Caco-2 (cell line): ENCODE data around the gene ATP5F1B. TPM values are rescaled to one million over a fixed set of nuclear protein-coding genes. Genes with fewer than 3 reads are reported as not detected.

Source experiments
- Bru-seq: library from RNA; stranded (reverse); fragments of 400-500 nt; gene quantifications from one replicate; lab custom pipeline; 2021; lab: Mats Ljungman, UMichigan
- BruChase-seq, 2 experiments: library from RNA; stranded (reverse); fragments of 400-500 nt; gene quantifications; one replicate each; lab custom pipeline; 2021; lab: Mats Ljungman, UMichigan
- BruUV-seq: library from RNA; stranded (reverse); fragments of 400-500 nt; replicated peaks from 2 replicates; lab custom pipeline; 2021; lab: Mats Ljungman, UMichigan
- CTCF ChIA-PET: fragments of 300-600 bp; sonication (Branson Sonifier 250); formaldehyde crosslinking; loops from one replicate; lab custom pipeline; 2022; ENCODE audit warnings: antibody characterized with exemption; lab: Charles Lee
- POLR2A ChIA-PET: fragments of 300-600 bp; sonication (Branson Sonifier 250); formaldehyde crosslinking; loops from one replicate; lab custom pipeline; 2022; ENCODE audit warnings: antibody characterized with exemption; lab: Charles Lee
- DNase-seq, 2 experiments: peaks; one replicate each; pipeline versions ENCODE4 v3.0.0 to v3.0.0-alpha.2; 2020 to 2022
- H3K27me3 ChIP-seq: replicated peaks from 2 replicates; pipeline ENCODE4 v1.6.0; 2011; ENCODE audit warnings: low read length; ENCODE audit not compliant: control insufficient read depth, insufficient read depth
- H3K36me3 ChIP-seq: 2 replicates; pipeline ENCODE4 v1.5.1; 2011; ENCODE audit warnings: low read length; ENCODE audit not compliant: control insufficient read depth, insufficient read depth
- H3K4me1 ChIP-seq: fragments of 250-450 bp; sonication (Bioruptor Pico); 2 replicates; pipeline ENCODE4 v1.5.1; 2020; ENCODE audit warnings: mild to moderate bottlenecking
- H3K4me3 ChIP-seq: 2 replicates; pipeline ENCODE4 v1.5.1; 2011; ENCODE audit warnings: low read depth, mild to moderate bottlenecking, control low read depth, low read length
- H3K9me3 ChIP-seq: fragments of 250-450 bp; sonication (Bioruptor Pico); 2 replicates; pipeline ENCODE4 v1.5.1; 2020; ENCODE audit warnings: mild to moderate bottlenecking, moderate library complexity
- H3K27ac Mint-ChIP-seq: one replicate; pipeline ENCODE4 v1.8.0; 2022; ENCODE audit warnings: mixed read lengths; ENCODE audit not compliant: unreplicated experiment
- H3K27me3 Mint-ChIP-seq: one replicate; pipeline ENCODE4 v1.8.0; 2022; ENCODE audit warnings: mixed read lengths; ENCODE audit not compliant: insufficient read depth, unreplicated experiment
- H3K36me3 Mint-ChIP-seq: one replicate; pipeline ENCODE4 v1.8.0; 2022; ENCODE audit warnings: mild to moderate bottlenecking, mixed read lengths; ENCODE audit not compliant: insufficient read depth, unreplicated experiment
- H3K4me1 Mint-ChIP-seq: one replicate; pipeline ENCODE4 v1.8.0; 2022; ENCODE audit warnings: low read depth, mixed read lengths; ENCODE audit not compliant: unreplicated experiment
- H3K4me3 Mint-ChIP-seq: one replicate; pipeline ENCODE4 v1.8.0; 2022; ENCODE audit warnings: mild to moderate bottlenecking, moderate library complexity, mixed read lengths; ENCODE audit not compliant: unreplicated experiment
- H3K9me3 Mint-ChIP-seq: one replicate; pipeline ENCODE4 v1.8.0; 2022; ENCODE audit warnings: mixed read lengths; ENCODE audit not compliant: unreplicated experiment
- intact Hi-C: fragments of 100-400 bp; cut with micrococcal nuclease; formaldehyde crosslinking; loops from one replicate; pipeline ENCODE4 v1.10.0; 2022; ENCODE audit not compliant: unreplicated experiment
- long read RNA-seq: library from polyadenylated mRNA; stranded (forward); transcript quantifications from one replicate; pipeline ENCODE4 v2.0.0, GENCODE V29; 2022
- total RNA-seq: library from RNA; stranded (reverse); gene quantifications from 2 replicates; pipeline ENCODE4 v1.2.3, GENCODE V29; 2022
- TF ChIP-seq, protein P1 (sequence below), 2 experiments: fragments of 200-600 bp in 1 of 2; IDR thresholded peaks; 1 replicate in 1 of 2; 2 replicates in 1 of 2; pipeline versions ENCODE4 v1.5.1 to v1.8.0; 2011 to 2022; ENCODE audit warnings: antibody characterized with exemption in 1 of 2, control low read depth in 1 of 2, inconsistent platforms in 1 of 2, low read depth in 1 of 2, low read length in 1 of 2, mild to moderate bottlenecking in 1 of 2, moderate library complexity in 1 of 2; ENCODE audit not compliant: insufficient read depth in 1 of 2, severe bottlenecking in 1 of 2, unreplicated experiment in 1 of 2

The ATP5F1B gene
- total RNA-seq: 740 and 781 TPM in 2 replicates
- Bru-seq, nascent RNA: percentile 97 among the genes with signal in this experiment
- BruChase-seq, experiment 1, labeled RNA remaining after a 2-hour chase: percentile 99 among the genes with signal in this experiment
- percentile 100 among the genes with signal in this experiment for BruChase-seq, experiment 2, labeled RNA remaining after a 6-hour chase
- long read RNA-seq, transcript ATP5F1B-208 (2 exons, 457 nt): minor isoform, 8 of 1,005 reads
- long read RNA-seq, transcript ATP5F1B-201 (10 exons, 1,839 nt): major isoform, 902 of 1,005 reads
- long read RNA-seq, partial matches to known transcripts: 61 of 1,005 reads
- long read RNA-seq, other reads (novel, unspliced or antisense): 34 of 1,005 reads

DNA sequence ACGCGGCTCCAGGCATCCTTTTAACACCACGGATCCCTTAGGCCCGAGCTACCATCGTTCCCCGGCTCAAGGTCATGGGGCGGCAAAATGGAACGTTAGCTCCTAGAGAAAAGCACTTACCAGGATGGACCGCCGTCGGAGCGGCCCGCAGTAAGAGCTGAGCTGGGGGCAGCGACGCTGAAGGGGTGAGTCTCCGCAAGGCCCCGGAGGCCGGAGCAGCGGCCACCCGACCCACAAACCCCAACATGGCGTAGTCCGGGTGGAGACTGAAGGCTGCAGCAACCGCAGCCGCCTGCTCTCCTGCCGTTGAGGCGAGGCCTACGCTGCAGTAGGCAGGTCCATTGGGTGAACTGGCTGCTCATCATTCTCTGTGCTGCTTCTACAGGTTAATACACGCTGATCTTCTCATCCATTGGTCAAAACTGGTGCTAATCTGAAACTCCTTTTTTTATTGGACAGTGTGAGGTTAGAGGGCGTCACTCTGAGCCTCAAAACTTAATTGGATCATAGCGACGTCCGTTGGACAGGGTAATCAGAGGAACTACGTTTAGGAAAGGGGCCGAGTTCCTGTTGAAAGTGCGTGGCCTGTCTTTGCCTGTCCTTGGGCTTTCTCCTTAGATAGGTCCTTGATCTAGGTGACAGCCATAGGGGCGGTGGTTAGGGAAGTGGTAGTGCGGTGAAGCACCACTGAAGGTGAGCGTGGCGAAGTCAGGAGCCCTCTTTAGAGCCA, at the start of gene ATP5F1B:
Gene ATP5F1B (minus strand): TSS at position 268 of the 730 bp plus-strand sequence. CDS start 21 bp downstream, at position 247.
- POLR2A ChIA-PET: interaction anchor here (0.6 to 1.5 kb wide), 5 partner anchors 9 to 528 kb away, joined by 3 to 18 read pairs (median 5); partner anchors contain the start of genes NACA, PTGES3 and ZC3H10
- peaks cover 5% of the 10 kb centered on the region for H3K36me3 ChIP-seq
- H3K4me3 ChIP-seq: peak within 1 kb of the TSS; percentile 81
- intact Hi-C loops: loop anchor here (1.0 to 2.0 kb wide), 3 partner anchors 9 to 79 kb away; partner anchors contain the start of genes NACA and PTGES3
- Mint-ChIP-seq H3K9me3 (no peaks in the 10 kb centered on the region), H3K27me3 (no peaks in the 10 kb centered on the region), H3K4me1 (peaks cover 7% of the 10 kb centered on the region), H3K4me3 (peak within 1 kb of the TSS; percentile 89), H3K36me3 (peaks cover 54% of the 10 kb centered on the region), H3K27ac (peak within 1 kb of the TSS; percentile 98)
- peak; percentile 97 to 99 for DNase-seq
- H3K27me3 ChIP-seq: no peaks in the 10 kb centered on the region
- peaks cover 7% of the 10 kb centered on the region for H3K4me1 ChIP-seq
- BruUV-seq: no TSS peak
- TF ChIP-seq, protein P1, sequence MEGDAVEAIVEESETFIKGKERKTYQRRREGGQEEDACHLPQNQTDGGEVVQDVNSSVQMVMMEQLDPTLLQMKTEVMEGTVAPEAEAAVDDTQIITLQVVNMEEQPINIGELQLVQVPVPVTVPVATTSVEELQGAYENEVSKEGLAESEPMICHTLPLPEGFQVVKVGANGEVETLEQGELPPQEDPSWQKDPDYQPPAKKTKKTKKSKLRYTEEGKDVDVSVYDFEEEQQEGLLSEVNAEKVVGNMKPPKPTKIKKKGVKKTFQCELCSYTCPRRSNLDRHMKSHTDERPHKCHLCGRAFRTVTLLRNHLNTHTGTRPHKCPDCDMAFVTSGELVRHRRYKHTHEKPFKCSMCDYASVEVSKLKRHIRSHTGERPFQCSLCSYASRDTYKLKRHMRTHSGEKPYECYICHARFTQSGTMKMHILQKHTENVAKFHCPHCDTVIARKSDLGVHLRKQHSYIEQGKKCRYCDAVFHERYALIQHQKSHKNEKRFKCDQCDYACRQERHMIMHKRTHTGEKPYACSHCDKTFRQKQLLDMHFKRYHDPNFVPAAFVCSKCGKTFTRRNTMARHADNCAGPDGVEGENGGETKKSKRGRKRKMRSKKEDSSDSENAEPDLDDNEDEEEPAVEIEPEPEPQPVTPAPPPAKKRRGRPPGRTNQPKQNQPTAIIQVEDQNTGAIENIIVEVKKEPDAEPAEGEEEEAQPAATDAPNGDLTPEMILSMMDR (IDR thresholded peaks at IDR 0.05; ENCODE audit: insufficient read depth in 1 of 2, low read depth in 1 of 2, low read length in 1 of 2, severe bottlenecking in 1 of 2, unreplicated experiment in 1 of 2): no peak
- H3K9me3 ChIP-seq: no peaks in the 10 kb centered on the region
- CTCF ChIA-PET: interaction anchor here (0.5 to 1.3 kb wide), 3 partner anchors 9 to 155 kb away, joined by 3 to 11 read pairs (median 4); no protein-coding TSS in a partner anchor

DNA sequence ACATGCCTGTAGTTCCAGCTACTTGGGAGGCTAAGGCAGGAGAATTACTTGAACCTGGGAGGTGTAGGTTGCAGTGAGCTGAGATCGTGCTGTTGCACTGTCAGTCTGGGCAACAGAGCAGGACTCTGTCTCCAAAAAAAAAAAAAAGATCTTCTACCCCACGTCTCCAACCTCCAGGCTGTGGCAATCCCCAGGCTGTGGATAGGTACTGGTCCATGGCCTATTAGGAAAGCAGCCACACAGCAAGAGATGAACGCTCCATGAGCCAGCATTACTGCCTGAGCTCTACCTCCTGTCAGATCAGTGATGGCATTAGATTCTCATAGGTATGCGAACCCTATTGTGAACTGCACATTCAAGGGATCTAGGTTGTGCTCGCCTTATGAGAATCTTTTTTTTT, 48.4 kb upstream of the ATP5F1B start:
- no peak overlapping the region for H3K4me3 Mint-ChIP-seq
- H3K9me3 Mint-ChIP-seq: no peaks in the 10 kb centered on the region
- ChIA-PET CTCF (no interaction called here), POLR2A (no interaction called here)
- no peak overlapping the region for H3K27ac Mint-ChIP-seq
- H3K36me3 ChIP-seq: no peaks in the 10 kb centered on the region
- no peaks in the 10 kb centered on the region for H3K4me1 Mint-ChIP-seq
- H3K9me3 ChIP-seq: no peaks in the 10 kb centered on the region
- peaks cover 3% of the 10 kb centered on the region for H3K36me3 Mint-ChIP-seq
- intact Hi-C loops: no loop called here
- no peaks in the 10 kb centered on the region for H3K27me3 ChIP-seq
- no TSS peak for BruUV-seq
- no peaks in the 10 kb centered on the region for H3K4me1 ChIP-seq
- H3K4me3 ChIP-seq: no peak overlapping the region
- H3K27me3 Mint-ChIP-seq: no peaks in the 10 kb centered on the region
- no peak for DNase-seq
- TF ChIP-seq, protein P1 (IDR thresholded peaks at IDR 0.05; ENCODE audit: insufficient read depth in 1 of 2, low read depth in 1 of 2, low read length in 1 of 2, severe bottlenecking in 1 of 2, unreplicated experiment in 1 of 2): no peak

DNA sequence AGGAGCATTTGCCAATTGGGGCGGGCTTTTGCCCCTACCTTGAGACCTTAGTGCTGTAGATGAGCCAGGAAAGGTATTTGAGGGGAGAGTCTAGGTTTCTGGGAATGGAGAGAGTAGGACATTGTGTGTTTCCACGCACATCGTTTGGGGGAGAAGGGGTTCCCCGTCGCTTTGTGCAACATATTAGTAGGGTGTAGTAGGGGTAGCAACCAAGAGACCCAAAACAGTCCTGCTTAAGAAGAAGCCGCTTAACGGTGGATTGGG, 43.0 kb upstream of the ATP5F1B start:
- peak overlapping the region; percentile 92 for H3K27ac Mint-ChIP-seq
- CTCF ChIA-PET: interaction anchor here (1.0 to 1.9 kb wide), 3 partner anchors 21 to 313 kb away, joined by 3 to 21 read pairs (median 6); no protein-coding TSS in a partner anchor
- intact Hi-C loops: loop anchor here (1.0 to 2.0 kb wide), 3 partner anchors 37 to 52 kb away; partner anchors contain the start of gene NACA
- no peaks in the 10 kb centered on the region for H3K27me3 ChIP-seq
- DNase-seq: no peak
- H3K36me3 Mint-ChIP-seq: peaks cover 56% of the 10 kb centered on the region
- TF ChIP-seq, protein P1 (IDR thresholded peaks at IDR 0.05; ENCODE audit: insufficient read depth in 1 of 2, low read depth in 1 of 2, low read length in 1 of 2, severe bottlenecking in 1 of 2, unreplicated experiment in 1 of 2): no peak
- H3K27me3 Mint-ChIP-seq: no peaks in the 10 kb centered on the region
- no peaks in the 10 kb centered on the region for H3K36me3 ChIP-seq
- H3K9me3 ChIP-seq: no peaks in the 10 kb centered on the region
- TSS peak; percentile 98 for BruUV-seq
- peak overlapping the region; percentile 49 for H3K4me3 ChIP-seq
- H3K4me3 Mint-ChIP-seq: peak overlapping the region; percentile 87
- H3K4me1 Mint-ChIP-seq: no peaks in the 10 kb centered on the region
- H3K9me3 Mint-ChIP-seq: no peaks in the 10 kb centered on the region
- POLR2A ChIA-PET: interaction anchor here (0.6 to 3.1 kb wide), 10 partner anchors 34 to 457 kb away, joined by 3 to 51 read pairs (median 6); partner anchors contain the start of genes ATP5F1B and NACA
- no peaks in the 10 kb centered on the region for H3K4me1 ChIP-seq
